ENCODE measurements around the gene PGGHG. TPM values are rescaled to one million over a fixed set of nuclear protein-coding genes. Genes with fewer than 3 reads are reported as not detected.
"Not testable (repeated sequence)": the region's sequence is repeated elsewhere in the genome, so short reads cannot be mapped to it uniquely, and the experiment has no call there.

Gene PGGHG
- total and polyA plus RNA-seq, 3 donors from 2014 or later, result 8.2 to 32.5 (median 26.5) TPM

DNA sequence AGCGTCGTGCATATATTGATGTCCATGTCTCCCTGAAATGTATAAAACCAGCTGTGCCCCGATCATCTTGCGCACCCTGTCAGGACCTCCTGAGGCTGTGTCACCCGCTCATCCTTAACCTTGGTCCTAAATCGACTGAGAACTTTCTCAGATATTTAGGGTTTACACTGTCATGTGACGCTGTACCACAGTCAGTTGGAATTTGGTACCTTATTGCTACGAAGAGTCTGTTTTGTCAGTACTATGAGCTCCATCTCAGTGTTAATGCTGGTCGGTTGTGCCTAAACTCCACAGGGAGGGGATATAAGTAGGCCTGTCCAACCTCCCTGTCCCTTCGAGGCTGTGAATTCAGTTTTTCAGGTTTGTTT, 16.9 kb downstream of the PGGHG start:
- Histone ChIP-seq H3K4me3 (no peak overlapping the region), H3K27me3 (no peaks in the 10 kb centered on the region), H3K27ac (no peak overlapping the region), H3K4me1 (peaks cover 25% of the 10 kb centered on the region), H3K9me3 (no peaks in the 10 kb centered on the region), H3K36me3 (ENCODE audit: low read depth, missing control alignments) (no peaks in the 10 kb centered on the region)
- intact Hi-C loops (cut with DNase I; ENCODE audit: low total_unique reads), result no loop called here
- no peak for TF ChIP-seq POLR2A (IDR thresholded peaks at IDR 0.05)
- no peak for TF ChIP-seq CTCF (IDR thresholded peaks at IDR 0.05)
- 84 to 89% methylated on average over 10 of the region's 10 CpGs for WGBS, 2 donors
- no peak for DNase-seq

DNA sequence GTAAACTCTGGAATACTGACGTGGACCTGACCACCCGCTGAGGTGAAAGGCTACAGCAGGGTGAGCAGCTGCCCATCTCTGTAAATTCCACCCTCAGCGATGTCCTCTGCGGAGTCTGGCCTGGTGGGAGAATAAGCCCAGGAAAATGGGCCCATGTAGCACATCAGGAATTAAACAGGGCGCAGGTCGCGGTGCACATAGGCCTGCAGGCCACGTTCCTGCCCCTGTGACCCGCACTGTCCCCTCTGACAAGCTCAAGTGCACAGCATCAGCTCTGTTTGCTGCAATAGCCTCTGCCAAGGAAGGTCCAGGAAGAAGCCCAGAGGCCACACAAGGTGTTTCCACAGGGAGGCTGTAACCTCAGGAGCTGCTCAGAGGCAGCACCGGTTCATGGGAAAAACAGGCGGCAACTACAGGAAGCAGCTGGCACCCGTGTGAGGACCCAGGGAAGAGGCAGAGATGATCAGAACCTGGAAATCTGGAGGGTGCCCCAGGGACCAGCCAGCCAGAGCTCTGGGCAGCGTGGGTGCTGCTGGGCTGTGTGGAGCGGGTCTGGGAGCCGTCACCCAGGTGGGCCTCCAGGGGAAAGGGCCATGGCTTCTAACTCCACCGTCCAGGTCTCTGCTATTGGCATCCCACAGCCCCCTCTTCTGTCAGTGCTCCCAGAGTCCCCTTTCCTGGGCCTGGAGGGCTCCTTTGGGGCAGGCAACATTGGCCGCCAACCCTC, 17.9 kb downstream of the PGGHG start:
- no peaks in the 10 kb centered on the region for H3K9me3 ChIP-seq
- no peak for DNase-seq
- peaks cover 25% of the 10 kb centered on the region for H3K4me1 ChIP-seq
- WGBS, 2 donors, result 86 to 90% methylated on average over 8 to 17 of the region's 17 CpGs
- no peaks in the 10 kb centered on the region for H3K36me3 ChIP-seq (ENCODE audit: low read depth, missing control alignments)
- H3K27me3 ChIP-seq, result no peaks in the 10 kb centered on the region
- no peak overlapping the region for H3K4me3 ChIP-seq
- intact Hi-C loops (cut with DNase I; ENCODE audit: low total_unique reads), result no loop called here
- H3K27ac ChIP-seq, result peak overlapping the region; percentile 59 to 85
- no peak for TF ChIP-seq POLR2A (IDR thresholded peaks at IDR 0.05)
- no peak for TF ChIP-seq CTCF (IDR thresholded peaks at IDR 0.05)

GRCh38 chr11:307766-308708, 19.1 kb downstream of the PGGHG start, which contains the start of gene IFITM2:
TSS of gene IFITM2 (plus strand) at chr11:307816. CDS start at chr11:308193, 377 bp downstream.
- H3K4me1 ChIP-seq, result peaks cover 30% of the 10 kb centered on the region
- intact Hi-C loops (cut with DNase I; ENCODE audit: low total_unique reads); H3K9me3 ChIP-seq; H3K36me3 ChIP-seq (ENCODE audit: low read depth, missing control alignments); H3K27me3 ChIP-seq: not testable (repeated sequence)
- 14 to 31% methylated on average over 17 to 27 of the region's 28 CpGs for WGBS, 2 donors
- DNase-seq, result peak; percentile 69
- TF ChIP-seq CTCF (IDR thresholded peaks at IDR 0.05), result peak in 1 of 3 experiments; percentile 9
- peak within 1 kb of the TSS; percentile 85 to 88 for H3K27ac ChIP-seq
- peak within 1 kb of the TSS; percentile 41 to 59 for H3K4me3 ChIP-seq

GRCh38 chr11:308740-309665, 20.1 kb downstream of the PGGHG start:
- H3K9me3 ChIP-seq; H3K27me3 ChIP-seq; H3K36me3 ChIP-seq (ENCODE audit: low read depth, missing control alignments); intact Hi-C loops (cut with DNase I; ENCODE audit: low total_unique reads); DNase-seq: not testable (repeated sequence)
- Histone ChIP-seq H3K27ac (peak overlapping the region; percentile 85 to 88), H3K4me3 (peak overlapping the region; percentile 41 to 59), H3K4me1 (peaks cover 35% of the 10 kb centered on the region)
- WGBS, 2 donors, result 33 to 34% methylated on average over 20 to 24 of the region's 24 CpGs

- H3K4me1 ChIP-seq, result peaks cover 35% of the 10 kb centered on the region
- intact Hi-C loops (cut with DNase I; ENCODE audit: low total_unique reads), result not testable (repeated sequence)
These were observed 21.1 kb downstream of the PGGHG start for GRCh38 chr11:309979-310572.

DNA sequence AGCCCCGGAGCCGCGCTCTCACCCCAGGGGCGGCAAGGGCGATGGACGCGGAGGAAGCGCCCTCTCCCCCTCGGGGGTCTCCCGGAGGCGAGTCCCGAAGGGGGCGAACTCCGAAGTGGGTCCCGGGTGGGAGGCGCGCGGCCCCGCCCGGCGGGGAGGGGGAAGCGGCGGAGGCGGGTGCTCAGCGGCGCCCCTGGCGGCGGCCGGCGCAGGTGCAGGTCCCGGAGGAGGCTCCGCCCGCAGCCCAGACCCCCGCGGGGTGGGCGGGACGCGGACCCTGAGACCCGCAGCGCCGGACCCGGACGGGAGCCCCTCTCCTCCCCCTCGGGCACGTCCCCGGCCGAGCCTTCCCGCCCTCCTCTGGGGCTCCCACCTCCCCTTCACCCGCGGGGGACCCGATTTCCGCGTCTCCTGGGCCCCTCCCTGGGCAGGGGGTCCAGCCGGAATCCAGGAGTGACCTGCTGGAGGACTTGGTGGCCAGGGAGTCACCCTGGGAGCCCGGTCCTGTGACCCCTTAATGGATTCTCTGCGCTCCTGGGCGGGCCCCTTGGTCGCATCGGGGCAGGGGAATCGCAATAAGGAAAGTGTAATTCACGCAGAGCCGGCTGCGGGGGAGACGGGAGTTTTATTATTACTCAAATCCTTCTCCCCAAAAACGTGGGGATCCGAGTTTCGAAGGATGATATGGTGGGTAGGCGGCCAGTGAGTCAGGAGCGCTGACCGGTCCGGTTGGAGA, 22.3 kb downstream of the PGGHG start:
- H3K27me3 ChIP-seq; H3K9me3 ChIP-seq; H3K36me3 ChIP-seq (ENCODE audit: low read depth, missing control alignments); intact Hi-C loops (cut with DNase I; ENCODE audit: low total_unique reads); DNase-seq; H3K4me3 ChIP-seq: not testable (repeated sequence)
- Histone ChIP-seq H3K4me1 (peaks cover 28% of the 10 kb centered on the region), H3K27ac (peak overlapping the region in 1 of 2 donors; percentile 92)
- 16% methylated on average over 7 of the region's 71 CpGs; no CpG with 5 or more reads in 1 of the 2 donors for WGBS, 2 donors

More at GRCh38 chr11:309979-310572, 21.1 kb downstream of the PGGHG start:
- peak overlapping the region; percentile 85 to 88 for H3K27ac ChIP-seq
- WGBS, 2 donors, result 0 to 4% methylated on average over 1 to 5 of the region's 18 CpGs
- H3K36me3 ChIP-seq (ENCODE audit: low read depth, missing control alignments); H3K27me3 ChIP-seq; DNase-seq; H3K9me3 ChIP-seq: not testable (repeated sequence)
- peak overlapping the region in 1 of 2 donors; percentile 59 for H3K4me3 ChIP-seq
